Stimulated activated memory B cell treated with anti-CD40 and anti-IgM and Interleukin-4, amounts not matched to agents 10 μg/mL and 1 μg/mL and 100 μg/mL, for 72 hours (primary cell): ENCODE data around the gene DNAAF5.
"Not testable (repeated sequence)": the region's sequence is repeated elsewhere in the genome, so short reads cannot be mapped to it uniquely, and the experiment has no call there.

Experiments
- ATAC-seq: fragments of 150-1000 bp; cut with Tn5 transposase; 2 replicates; pipeline ENCODE4 v1.10.0; 2021
- H3K27ac Mint-ChIP-seq: one replicate; pipeline ENCODE4 v1.8.0; 2022; ENCODE audit warnings: mild to moderate bottlenecking, mixed read lengths
- H3K27me3 Mint-ChIP-seq: one replicate; pipeline ENCODE4 v1.8.0; 2022; ENCODE audit warnings: mixed read lengths
- H3K36me3 Mint-ChIP-seq: one replicate; pipeline ENCODE4 v1.8.0; 2022; ENCODE audit warnings: mixed read lengths
- H3K4me1 Mint-ChIP-seq: one replicate; pipeline ENCODE4 v1.8.0; 2022; ENCODE audit warnings: mixed read lengths
- H3K4me3 Mint-ChIP-seq: one replicate; pipeline ENCODE4 v1.8.0; 2022; ENCODE audit warnings: mild to moderate bottlenecking, moderate library complexity, mixed read lengths
- H3K9me3 Mint-ChIP-seq: one replicate; pipeline ENCODE4 v1.8.0; 2022; ENCODE audit warnings: mixed read lengths

DNAAF5 gene

GRCh38 chr7:732094-732541 lies 5.6 kb downstream of the DNAAF5 start:
- Mint-ChIP-seq H3K4me1 (peaks cover 12% of the 10 kb centered on the region), H3K4me3 (no peak overlapping the region), H3K27me3 (no peaks in the 10 kb centered on the region), H3K27ac (no peak overlapping the region), H3K9me3 (peaks cover 7% of the 10 kb centered on the region), H3K36me3 (peaks cover 13% of the 10 kb centered on the region)
- ATAC-seq, result no peak

- Mint-ChIP-seq H3K36me3 (peaks cover 17% of the 10 kb centered on the region), H3K27ac (no peak overlapping the region), H3K4me3 (no peak overlapping the region), H3K4me1 (peaks cover 16% of the 10 kb centered on the region), H3K27me3 (no peaks in the 10 kb centered on the region), H3K9me3 (peaks cover 7% of the 10 kb centered on the region)
- ATAC-seq, result no peak
Observed at GRCh38 chr7:732556-732955, 6.1 kb downstream of the DNAAF5 start.

- peaks cover 7% of the 10 kb centered on the region for H3K9me3 Mint-ChIP-seq
- H3K27me3 Mint-ChIP-seq, result no peaks in the 10 kb centered on the region
- no peak for ATAC-seq
- H3K4me1 Mint-ChIP-seq, result peaks cover 12% of the 10 kb centered on the region
- H3K4me3 Mint-ChIP-seq, result no peak overlapping the region
- H3K36me3 Mint-ChIP-seq, result peaks cover 24% of the 10 kb centered on the region
- H3K27ac Mint-ChIP-seq, result no peak overlapping the region
Observed at GRCh38 chr7:734214-734613, 7.7 kb downstream of the DNAAF5 start.

- peaks cover 12% of the 10 kb centered on the region for H3K4me1 Mint-ChIP-seq
- H3K4me3 Mint-ChIP-seq, result no peak overlapping the region
- H3K27ac Mint-ChIP-seq, result no peak overlapping the region
- H3K9me3 Mint-ChIP-seq, result peaks cover 7% of the 10 kb centered on the region
- no peaks in the 10 kb centered on the region for H3K27me3 Mint-ChIP-seq
- ATAC-seq, result no peak
- H3K36me3 Mint-ChIP-seq, result peaks cover 20% of the 10 kb centered on the region
Observed at GRCh38 chr7:734808-735207, 8.3 kb downstream of the DNAAF5 start.

GRCh38 chr7:738241-738640 lies 11.7 kb downstream of the DNAAF5 start:
- ATAC-seq, result no peak
- Mint-ChIP-seq H3K4me1 (peaks cover 12% of the 10 kb centered on the region), H3K9me3 (peaks cover 4% of the 10 kb centered on the region), H3K27ac (no peak overlapping the region), H3K36me3 (peaks cover 27% of the 10 kb centered on the region), H3K4me3 (no peak overlapping the region), H3K27me3 (no peaks in the 10 kb centered on the region)

- peaks cover 4% of the 10 kb centered on the region for H3K9me3 Mint-ChIP-seq
- peaks cover 12% of the 10 kb centered on the region for H3K4me1 Mint-ChIP-seq
- no peak overlapping the region for H3K4me3 Mint-ChIP-seq
- no peak overlapping the region for H3K27ac Mint-ChIP-seq
- no peaks in the 10 kb centered on the region for H3K27me3 Mint-ChIP-seq
- H3K36me3 Mint-ChIP-seq, result peaks cover 28% of the 10 kb centered on the region
- no peak for ATAC-seq
Observed at GRCh38 chr7:738723-739454, 12.4 kb downstream of the DNAAF5 start.

GRCh38 chr7:739455-739982 lies 13.0 kb downstream of the DNAAF5 start:
- Mint-ChIP-seq H3K36me3 (peaks cover 34% of the 10 kb centered on the region), H3K27ac (no peak overlapping the region), H3K4me3 (no peak overlapping the region), H3K9me3 (peaks cover under 1% of the 10 kb centered on the region), H3K27me3 (no peaks in the 10 kb centered on the region), H3K4me1 (peaks cover 12% of the 10 kb centered on the region)
- ATAC-seq, result no peak

GRCh38 chr7:739983-740942 lies 13.8 kb downstream of the DNAAF5 start:
- Mint-ChIP-seq H3K9me3 (no peaks in the 10 kb centered on the region), H3K27ac (no peak overlapping the region), H3K27me3 (no peaks in the 10 kb centered on the region), H3K36me3 (peaks cover 42% of the 10 kb centered on the region), H3K4me3 (no peak overlapping the region), H3K4me1 (peaks cover 12% of the 10 kb centered on the region)
- no peak for ATAC-seq

- no peaks in the 10 kb centered on the region for H3K27me3 Mint-ChIP-seq
- peaks cover 48% of the 10 kb centered on the region for H3K36me3 Mint-ChIP-seq
- H3K4me3 Mint-ChIP-seq, result no peak overlapping the region
- no peak for ATAC-seq
- no peaks in the 10 kb centered on the region for H3K9me3 Mint-ChIP-seq
- H3K4me1 Mint-ChIP-seq, result peaks cover 12% of the 10 kb centered on the region
- no peak overlapping the region for H3K27ac Mint-ChIP-seq
Observed at GRCh38 chr7:741191-741671, 14.7 kb downstream of the DNAAF5 start.

GRCh38 chr7:741850-742249 lies 15.4 kb downstream of the DNAAF5 start:
- peaks cover 52% of the 10 kb centered on the region for H3K36me3 Mint-ChIP-seq
- H3K4me1 Mint-ChIP-seq, result peaks cover 12% of the 10 kb centered on the region
- no peaks in the 10 kb centered on the region for H3K27me3 Mint-ChIP-seq
- no peak for ATAC-seq
- H3K9me3 Mint-ChIP-seq, result no peaks in the 10 kb centered on the region
- H3K4me3 Mint-ChIP-seq, result no peak overlapping the region
- H3K27ac Mint-ChIP-seq, result no peak overlapping the region

- no peak for ATAC-seq
- Mint-ChIP-seq H3K9me3 (no peaks in the 10 kb centered on the region), H3K4me1 (peaks cover 5% of the 10 kb centered on the region), H3K36me3 (peaks cover 51% of the 10 kb centered on the region), H3K27me3 (no peaks in the 10 kb centered on the region), H3K27ac (no peak overlapping the region), H3K4me3 (no peak overlapping the region)
Observed at GRCh38 chr7:742791-743190, 16.3 kb downstream of the DNAAF5 start.

GRCh38 chr7:743341-744127 lies 17.0 kb downstream of the DNAAF5 start:
- H3K9me3 Mint-ChIP-seq, H3K27me3 Mint-ChIP-seq, H3K4me1 Mint-ChIP-seq, H3K4me3 Mint-ChIP-seq, H3K27ac Mint-ChIP-seq, ATAC-seq: not testable (repeated sequence)
- peaks cover 49% of the 10 kb centered on the region for H3K36me3 Mint-ChIP-seq

GRCh38 chr7:744128-744520 lies 17.6 kb downstream of the DNAAF5 start:
- not testable (repeated sequence) for H3K27ac Mint-ChIP-seq, H3K4me1 Mint-ChIP-seq, H3K27me3 Mint-ChIP-seq, ATAC-seq, H3K4me3 Mint-ChIP-seq, H3K9me3 Mint-ChIP-seq
- H3K36me3 Mint-ChIP-seq, result peaks cover 51% of the 10 kb centered on the region

- Mint-ChIP-seq H3K27ac (no peak overlapping the region), H3K9me3 (no peaks in the 10 kb centered on the region), H3K27me3 (no peaks in the 10 kb centered on the region), H3K4me3 (no peak overlapping the region), H3K4me1 (no peaks in the 10 kb centered on the region), H3K36me3 (peaks cover 51% of the 10 kb centered on the region)
- ATAC-seq, result no peak
Observed at GRCh38 chr7:744854-745430, 18.4 kb downstream of the DNAAF5 start.
